Ascending aorta (tissue), 2 donors: ENCODE data around the gene MYO1C. TPM values are rescaled to one million over a fixed set of nuclear protein-coding genes. Genes with fewer than 3 reads are reported as not detected.

ENCODE experiments used
- DNase-seq, 2 donors: peaks; one replicate each; pipeline ENCODE4 v3.0.0-alpha.2; 2019; ENCODE audit warnings: low spot score in 2 of 2
- H3K27ac ChIP-seq, 2 donors: fragments of 200-600 bp; sonication (generic); one replicate each; pipeline ENCODE4 v1.5.1; 2016 to 2017; ENCODE audit warnings: mild to moderate bottlenecking in 1 of 2
- H3K27me3 ChIP-seq: fragments of 200-600 bp; sonication (generic); one replicate; pipeline ENCODE4 v1.5.1; 2017
- H3K36me3 ChIP-seq, 2 donors: fragments of 200-600 bp; sonication (generic); one replicate each; pipeline ENCODE4 v1.5.1; 2016
- H3K4me1 ChIP-seq, 2 donors: fragments of 200-600 bp; sonication (generic); one replicate each; pipeline ENCODE4 v1.5.1; 2016 to 2017; ENCODE audit warnings: mild to moderate bottlenecking in 1 of 2
- H3K4me3 ChIP-seq, 2 donors: fragments of 200-600 bp; sonication (generic); one replicate each; pipeline ENCODE4 v1.5.1; 2016 to 2017; ENCODE audit warnings: mild to moderate bottlenecking in 1 of 2
- H3K9me3 ChIP-seq, 2 donors: fragments of 200-600 bp; sonication (generic); one replicate each; pipeline ENCODE4 v1.5.1; 2016
- CTCF ChIP-seq, 3 experiments: fragments of 200-600 bp in 2 of 3; fragments of 450-650 bp in 1 of 3; sonication (generic) in 2 of 3; IDR thresholded peaks; one replicate each; pipeline ENCODE4 v1.5.1; 2016 to 2019; ENCODE audit warnings: antibody characterized with exemption in 3 of 3, mild to moderate bottlenecking in 1 of 3, moderate library complexity in 1 of 3
- intact Hi-C: fragments of 100-400 bp; cut with DNase I; formaldehyde crosslinking; loops from one replicate; pipeline ENCODE4 v1.15.1; 2023
- total RNA-seq: library from RNA; depleted of rRNA; stranded (reverse); fragments of >200 nt; gene quantifications from one replicate; pipeline ENCODE4 v1.1.0, GENCODE V29; 2016

Gene MYO1C
- total RNA-seq, 1 donor from 2014 or later = 251 TPM

GRCh38 chr17:1464186-1464585 is 28.3 kb downstream of the MYO1C start:
- intact Hi-C loops = no loop called here
- no peak for DNase-seq
- Histone ChIP-seq H3K4me1 (peaks cover 8 to 10% of the 10 kb centered on the region in 2 donors), H3K9me3 (no peaks in the 10 kb centered on the region), H3K27me3 (no peaks in the 10 kb centered on the region), H3K4me3 (no peak overlapping the region), H3K27ac (no peak overlapping the region), H3K36me3 (peaks cover 40 to 62% of the 10 kb centered on the region in 2 donors)
- TF ChIP-seq CTCF (IDR thresholded peaks at IDR 0.05) = no peak

- Histone ChIP-seq H3K4me3 (no peak overlapping the region), H3K36me3 (peaks cover 23 to 45% of the 10 kb centered on the region in 2 donors), H3K9me3 (no peaks in the 10 kb centered on the region), H3K27me3 (no peaks in the 10 kb centered on the region), H3K27ac (no peak overlapping the region), H3K4me1 (peaks cover 8 to 10% of the 10 kb centered on the region in 2 donors)
- no peak for DNase-seq
- TF ChIP-seq CTCF (IDR thresholded peaks at IDR 0.05) = no peak
- intact Hi-C loops = no loop called here
Measured at GRCh38 chr17:1462164-1463112, 30.0 kb downstream of the MYO1C start.

- Histone ChIP-seq H3K27ac (peak overlapping the region in 1 of 2 donors; percentile 54), H3K27me3 (no peaks in the 10 kb centered on the region), H3K4me3 (no peak overlapping the region), H3K4me1 (peaks cover 8 to 13% of the 10 kb centered on the region in 2 donors), H3K9me3 (no peaks in the 10 kb centered on the region), H3K36me3 (peaks cover 12 to 34% of the 10 kb centered on the region in 2 donors)
- DNase-seq = no peak
- TF ChIP-seq CTCF (IDR thresholded peaks at IDR 0.05) = no peak
- intact Hi-C loops = no loop called here
Measured at GRCh38 chr17:1461198-1461944, 31.1 kb downstream of the MYO1C start.

- intact Hi-C loops = no loop called here
- DNase-seq = peak; percentile 85 to 96
- peak overlapping the region; percentile 49 to 68 for H3K27ac ChIP-seq
Measured at GRCh38 chr17:1460233-1460632, 32.3 kb downstream of the MYO1C start.

More at GRCh38 chr17:1460233-1460632, 32.3 kb downstream of the MYO1C start:
- no peaks in the 10 kb centered on the region for H3K27me3 ChIP-seq
- H3K36me3 ChIP-seq = peaks cover 6 to 25% of the 10 kb centered on the region in 2 donors
- no peak overlapping the region for H3K4me3 ChIP-seq
- H3K9me3 ChIP-seq = no peaks in the 10 kb centered on the region
- no peak for TF ChIP-seq CTCF (IDR thresholded peaks at IDR 0.05)
- H3K4me1 ChIP-seq = peaks cover 8 to 13% of the 10 kb centered on the region in 2 donors
